COR-L47 (cell line): ENCODE measurements around the gene TMIE.
"Not testable (repeated sequence)": the region's sequence is repeated elsewhere in the genome, so short reads cannot be mapped to it uniquely, and the experiment has no call there.

Experiments used
- DNase-seq: peaks from one replicate; lab custom pipeline; 2025; lab: John Stamatoyannopoulos, UW

Gene TMIE

DNA sequence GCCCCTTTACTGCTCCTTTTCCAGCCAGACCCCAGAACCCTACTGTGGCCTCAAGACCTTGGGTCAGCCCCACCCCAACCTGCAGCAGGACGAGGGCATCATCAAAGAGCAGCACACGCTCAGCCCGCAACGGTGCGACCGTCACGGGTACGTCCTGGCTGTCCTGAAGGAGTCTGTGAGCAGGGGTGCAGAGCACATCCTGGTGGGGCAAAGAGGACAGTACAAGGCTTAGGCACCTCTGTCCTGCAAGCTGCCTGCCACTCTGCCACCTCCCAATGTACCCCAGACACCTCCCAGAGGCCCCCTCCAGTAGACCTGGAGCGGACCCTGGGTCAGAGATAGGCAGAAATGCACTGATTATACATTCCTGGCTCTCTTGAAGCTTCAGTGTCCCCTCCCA lies 15.7 kb upstream of the TMIE start:
- DNase-seq: no peak

DNA sequence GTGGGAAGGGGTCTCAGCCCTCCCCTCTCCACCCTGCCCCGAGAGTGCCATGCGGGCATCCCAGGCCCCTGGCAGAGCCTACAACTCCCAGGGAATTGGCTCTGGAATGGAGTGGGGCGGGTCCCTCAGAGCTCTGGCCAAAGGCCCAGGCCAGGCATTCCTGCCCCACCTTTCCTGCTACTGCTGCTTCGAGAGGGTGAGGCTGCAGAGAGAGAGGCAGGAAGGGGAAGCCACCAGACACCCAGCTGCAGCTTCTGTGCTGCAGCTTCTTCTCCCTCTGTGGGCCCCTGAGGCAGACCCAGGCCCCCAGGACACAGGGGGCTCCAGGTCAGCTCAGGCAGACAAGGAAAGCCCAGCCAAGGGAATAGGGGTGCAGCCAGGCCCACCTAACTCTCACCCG lies 10.4 kb upstream of the TMIE start:
- no peak for DNase-seq

DNA sequence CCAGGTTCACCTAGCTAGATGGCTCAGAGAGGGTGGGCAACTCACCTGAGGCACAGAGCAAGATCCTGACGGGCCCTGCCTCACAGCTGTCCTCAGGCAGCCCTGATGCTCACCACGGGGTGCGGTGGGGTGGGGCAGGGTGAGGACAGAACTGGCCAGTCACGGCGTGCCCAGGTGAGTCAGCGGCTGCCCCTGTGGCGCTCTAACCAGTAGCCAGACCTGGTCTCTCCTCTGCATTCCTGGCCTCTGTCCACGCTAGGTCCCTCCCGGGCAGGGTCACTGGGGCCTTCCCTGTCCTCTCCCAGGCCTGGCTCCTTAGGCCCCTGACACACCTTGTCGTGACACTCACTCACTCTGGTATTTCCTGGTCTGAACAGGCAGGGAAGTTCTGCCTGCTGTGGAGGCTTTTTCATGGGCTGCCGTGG lies 8.6 kb upstream of the TMIE start:
- DNase-seq: no peak

DNA sequence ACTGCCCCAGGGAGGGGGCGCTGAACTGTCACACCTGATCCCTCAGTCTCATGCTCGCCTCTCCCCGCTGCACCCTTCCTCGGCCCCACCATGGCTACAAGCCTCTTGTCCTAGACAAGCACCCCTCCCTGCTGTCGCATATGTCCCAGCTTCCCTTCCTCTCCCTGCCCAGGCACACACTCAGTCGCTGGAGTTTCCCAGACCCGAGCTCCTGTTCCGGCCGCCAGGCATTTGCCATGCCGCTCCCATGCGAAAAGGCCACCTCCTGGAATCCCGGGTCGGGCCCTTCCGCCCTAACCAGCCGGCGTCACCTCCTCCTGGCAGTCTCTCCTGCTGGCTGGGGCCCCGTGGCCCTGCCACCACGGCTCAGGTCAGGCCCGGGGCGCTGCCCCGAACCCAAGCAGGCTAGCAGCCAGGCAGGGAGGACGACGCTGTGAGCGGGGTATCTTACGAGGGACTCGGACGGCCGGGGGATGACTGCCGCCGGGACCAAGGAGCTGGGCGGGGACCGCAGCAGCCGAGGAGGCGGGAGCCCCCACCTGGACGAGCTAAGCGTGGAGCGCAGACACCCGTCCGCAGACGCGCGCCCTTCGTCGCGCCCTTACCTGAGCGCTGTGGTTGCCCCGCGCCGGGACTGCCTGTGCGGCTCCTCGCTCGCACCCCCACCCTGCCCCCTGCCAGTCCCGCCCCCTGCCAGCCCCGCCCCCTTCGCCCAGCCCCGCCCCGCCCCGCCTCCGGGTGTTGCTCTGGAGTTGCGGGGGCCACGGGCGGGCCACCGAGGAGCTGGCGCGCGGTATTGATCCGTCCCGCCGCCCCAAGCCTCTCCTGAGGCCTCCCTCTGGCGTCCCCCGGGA lies 7.9 kb upstream of the TMIE start, which contains the start of gene ALS2CL:
TSS of gene ALS2CL (minus strand) at position 642 of the 854 bp plus-strand sequence. CDS start 4,239 bp downstream, outside the sequence.
- DNase-seq: no peak

DNA sequence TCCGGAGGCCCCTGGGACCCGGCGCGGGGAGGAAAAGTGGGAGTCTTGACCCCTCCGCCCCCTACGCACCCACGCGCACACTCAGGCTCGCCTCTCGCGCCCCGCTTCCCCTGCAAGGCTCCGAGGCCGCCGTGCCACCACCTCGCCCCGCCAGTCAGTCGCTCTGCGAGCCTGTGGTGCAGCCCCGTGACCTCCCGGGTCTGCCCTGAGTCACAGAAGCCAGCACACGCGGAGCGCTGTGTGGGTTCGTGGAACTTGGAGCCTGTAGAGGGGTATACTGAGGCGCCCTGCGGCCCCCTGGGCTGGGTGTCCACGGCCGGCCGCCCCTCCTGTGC lies 7.3 kb upstream of the TMIE start:
- no peak for DNase-seq

DNA sequence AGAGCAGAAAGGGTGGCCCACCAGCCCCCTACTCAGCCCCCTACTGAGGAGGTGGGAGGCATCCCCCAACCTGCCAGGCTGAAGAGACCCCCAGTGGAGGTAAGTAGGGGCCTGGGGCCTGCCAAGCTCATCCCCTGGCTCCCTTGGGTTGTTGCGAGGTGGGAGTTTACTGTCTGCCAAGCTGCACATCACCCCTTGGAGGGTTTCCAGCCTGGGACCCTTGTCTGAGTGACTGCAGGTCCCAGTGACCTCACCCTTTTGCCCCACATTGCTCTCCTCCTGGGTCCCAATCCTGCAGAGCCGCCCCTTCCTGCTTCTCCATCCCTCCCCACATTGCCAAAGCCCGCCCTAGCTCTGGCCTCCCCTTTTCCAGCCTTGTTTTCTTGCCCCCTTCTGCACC lies 6.7 kb upstream of the TMIE start:
- no peak for DNase-seq

DNA sequence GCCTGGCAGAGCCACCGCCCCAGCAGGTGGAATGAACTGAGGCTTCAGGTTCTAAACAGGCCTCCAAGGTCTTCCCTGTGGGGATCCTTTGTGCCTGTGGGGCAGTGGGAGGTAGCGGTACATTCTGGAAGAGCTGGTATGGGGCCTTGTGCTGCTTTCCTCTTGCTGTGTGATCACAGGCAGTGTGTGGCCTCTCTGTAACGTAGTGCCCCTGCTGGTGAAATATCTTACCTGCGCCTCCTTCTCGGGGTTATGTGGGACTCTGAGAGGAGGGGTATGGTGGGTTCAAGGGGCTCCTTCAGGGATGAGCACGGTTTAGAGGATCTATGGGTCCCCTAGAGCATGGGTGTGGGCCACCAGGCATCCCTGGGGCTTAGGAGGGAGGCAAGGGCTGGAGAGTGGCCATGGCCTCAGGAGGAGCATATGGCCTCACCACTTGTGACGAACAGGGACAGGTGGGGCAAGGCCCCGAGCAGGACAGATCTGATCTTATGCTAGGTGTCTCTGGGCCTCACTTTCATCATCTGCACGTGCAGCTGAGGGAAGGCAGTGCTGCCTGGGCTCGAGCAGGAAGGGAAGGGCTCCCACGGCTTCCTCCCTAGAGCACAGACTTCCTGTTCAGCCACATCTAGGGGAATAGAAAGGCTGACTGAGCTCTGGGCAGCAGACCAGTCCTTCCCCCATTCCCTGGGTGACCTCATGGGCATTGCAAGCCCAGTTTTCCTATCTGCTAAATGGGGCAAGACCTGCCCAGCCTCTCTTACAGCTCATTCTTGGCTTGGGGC lies 5.8 kb upstream of the TMIE start:
- no peak for DNase-seq

DNA sequence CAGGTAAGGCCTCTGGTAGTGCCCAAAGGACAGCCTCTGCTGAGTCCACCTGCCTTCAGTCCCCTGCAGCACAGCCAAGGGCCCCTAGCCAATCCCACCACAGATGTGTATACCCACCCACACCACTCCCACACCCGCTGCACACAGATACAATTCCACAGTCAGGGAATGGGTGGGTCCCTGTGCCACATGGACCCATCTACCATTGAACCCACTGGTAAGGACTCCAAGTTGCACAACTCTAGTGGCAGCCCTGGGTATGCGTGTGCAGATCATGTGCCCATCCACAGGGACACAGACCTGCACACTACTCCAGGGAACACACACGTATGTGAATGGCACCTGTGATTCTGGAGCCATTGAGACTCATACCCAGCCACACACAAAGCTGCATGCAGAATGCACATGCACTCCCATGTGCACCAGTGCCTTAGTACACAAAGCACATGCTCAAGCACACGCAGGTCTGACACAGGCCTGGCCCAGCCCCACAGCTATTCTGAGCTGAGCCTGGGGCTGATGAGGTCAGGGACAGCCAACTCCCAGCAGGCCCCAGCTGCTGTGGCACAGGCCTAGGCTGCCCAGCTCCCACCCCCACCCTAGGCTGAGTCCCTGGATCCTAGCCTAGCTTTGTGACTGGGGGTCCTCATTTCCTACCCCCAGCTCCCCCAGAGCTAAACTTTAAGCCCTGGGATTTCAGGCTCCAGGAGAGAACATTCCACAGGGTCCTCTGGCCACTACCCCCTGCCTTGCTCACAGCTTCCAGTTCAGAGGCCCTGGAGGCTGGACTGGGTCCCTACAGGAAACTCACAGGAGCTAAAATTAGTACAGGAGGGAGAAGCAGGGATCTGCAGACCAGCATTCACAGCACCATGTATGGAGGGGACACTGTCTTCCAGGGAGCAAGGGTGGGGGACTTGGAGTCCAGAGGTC lies 5.0 kb upstream of the TMIE start:
- DNase-seq: no peak

DNA sequence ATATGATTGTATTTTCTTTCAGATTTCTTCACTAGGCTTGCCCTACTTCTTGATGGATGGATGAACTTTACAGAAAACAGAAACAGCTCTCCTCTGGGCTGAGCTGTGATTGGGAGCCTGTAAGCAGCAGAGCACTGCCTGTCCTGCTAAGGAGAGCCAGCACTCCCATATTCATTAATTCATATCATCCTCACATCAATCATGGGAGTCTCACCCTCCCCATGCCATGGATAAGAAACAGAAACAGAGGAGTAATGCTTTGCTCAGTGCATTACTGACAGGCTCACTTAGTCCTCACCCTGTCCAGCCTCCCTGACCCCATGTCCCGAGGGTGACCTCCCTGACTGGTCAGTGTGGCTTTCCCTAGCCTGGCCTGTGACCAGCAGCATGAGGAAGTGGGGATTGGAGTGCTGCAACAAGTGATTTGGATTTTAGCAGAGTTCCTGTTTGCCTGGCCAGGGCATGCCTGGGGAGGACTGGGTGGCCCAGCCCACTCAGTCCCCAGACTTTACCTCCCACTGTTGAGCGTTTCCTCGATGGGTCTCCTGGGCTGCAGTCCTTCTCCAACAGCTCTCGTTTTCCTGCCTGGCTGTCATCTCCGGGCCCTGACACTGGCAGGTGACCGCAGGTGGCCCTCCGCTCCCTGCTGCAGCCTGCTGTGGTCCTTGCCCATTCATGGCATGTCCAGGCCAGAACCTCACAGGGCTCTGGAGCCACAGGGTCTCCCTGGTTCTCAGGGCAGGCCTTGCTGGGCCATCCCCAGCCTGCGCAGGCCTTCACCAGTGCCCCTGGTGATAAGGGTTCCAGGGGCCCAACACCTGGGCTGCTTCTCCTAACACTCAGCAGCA lies 1.3 kb upstream of the TMIE start:
- DNase-seq: no peak

DNA sequence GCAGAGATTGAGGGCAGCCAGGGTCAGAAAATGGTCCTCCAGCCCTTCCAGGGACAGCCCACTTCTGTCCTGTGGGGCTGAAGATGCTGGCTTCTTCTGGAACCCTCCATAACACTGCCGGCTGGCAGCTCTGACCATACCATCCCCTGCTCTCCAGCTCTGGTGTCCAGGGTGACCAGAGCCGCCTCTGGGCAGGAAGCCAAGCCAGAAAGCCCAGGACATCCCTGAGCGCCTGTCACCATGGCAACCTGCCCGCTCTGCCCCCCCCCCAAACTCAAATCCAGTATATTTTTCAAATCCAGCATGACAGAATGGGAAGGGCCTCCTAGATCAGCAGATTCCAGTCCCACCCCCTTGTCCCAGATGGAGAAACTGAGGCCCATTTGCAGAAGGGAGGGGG lies 420 bp upstream of the TMIE start:
- DNase-seq: peak; percentile 74

DNA sequence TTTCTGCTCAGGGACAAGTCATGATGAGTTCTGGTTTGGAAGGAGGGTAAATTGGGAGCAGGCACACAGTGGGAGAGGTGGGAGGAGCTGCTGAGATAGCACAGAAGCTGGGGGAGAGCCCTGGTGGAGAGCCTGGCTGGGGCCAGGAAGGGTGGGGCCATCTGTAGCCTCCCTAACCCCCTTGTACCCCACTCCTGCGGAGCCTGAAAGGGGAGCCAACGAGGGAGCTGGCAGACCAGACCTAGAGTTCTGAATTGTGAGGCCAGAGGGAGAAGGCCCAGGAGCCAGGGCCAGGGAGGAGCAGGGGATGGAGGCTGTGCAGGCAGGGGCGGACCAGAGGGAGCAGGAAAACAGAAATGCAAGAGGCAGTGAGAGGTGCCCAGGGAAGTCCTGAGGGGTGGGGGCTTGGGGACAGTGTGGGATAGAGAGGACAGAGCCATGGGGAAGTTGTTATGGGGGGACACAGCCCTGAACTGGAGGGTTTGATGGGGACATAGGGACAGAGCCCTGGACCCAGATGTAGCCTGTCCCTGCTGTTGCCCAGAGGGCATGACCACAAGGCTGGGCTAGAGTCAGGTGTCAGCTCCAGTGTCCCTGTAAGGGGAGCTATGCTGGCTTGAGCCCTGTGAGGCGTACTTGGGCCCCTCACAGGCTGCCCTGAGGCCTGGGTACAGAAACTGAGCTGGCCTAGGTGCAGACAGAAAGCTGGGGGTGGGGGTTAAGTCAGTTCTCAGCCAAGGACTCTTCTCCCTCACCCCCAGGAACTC lies 1.2 kb downstream of the TMIE start:
- no peak for DNase-seq

DNA sequence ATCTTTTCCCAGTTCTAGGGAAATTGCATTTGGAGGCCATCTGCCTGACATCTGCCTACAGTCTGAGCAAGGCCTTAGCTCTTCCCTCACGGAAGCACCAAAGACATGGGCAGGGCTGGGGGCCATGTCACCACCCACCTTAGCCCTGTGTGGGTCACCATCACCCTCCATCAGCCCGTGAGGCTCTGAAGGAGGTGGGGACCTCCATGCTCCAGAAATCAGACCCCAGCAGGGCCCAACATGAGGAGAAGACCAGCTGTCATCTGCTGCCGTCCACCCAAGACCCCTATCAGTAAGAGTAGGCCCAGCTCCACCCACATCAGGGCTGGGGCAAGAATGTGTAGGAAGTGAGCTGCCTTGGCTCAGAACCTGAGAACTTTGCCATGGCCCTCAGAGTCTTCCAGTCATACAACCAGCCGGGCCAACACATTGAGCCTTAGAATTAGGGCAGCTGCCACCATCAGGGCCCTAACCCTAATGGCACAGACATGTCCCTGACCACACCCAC lies 1.9 kb downstream of the TMIE start:
- DNase-seq: no peak

DNA sequence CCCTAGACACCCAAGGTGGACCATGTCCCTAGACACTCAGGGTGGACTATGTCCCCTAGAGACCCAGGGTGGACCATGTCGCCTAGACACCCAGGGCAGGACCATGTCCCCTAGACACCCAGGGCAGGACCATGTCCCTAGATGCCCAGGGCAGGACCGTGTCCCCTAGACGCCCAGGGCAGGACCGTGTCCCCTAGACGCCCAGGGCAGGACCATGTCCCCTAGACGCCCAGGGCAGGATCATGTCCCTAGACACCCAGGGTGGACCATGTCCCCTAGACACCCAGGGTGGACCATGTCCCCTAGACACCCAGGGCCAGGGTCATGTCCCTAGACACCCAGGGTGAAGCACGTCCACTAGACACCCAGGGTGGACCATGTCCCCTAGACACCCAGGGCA lies 3.2 kb downstream of the TMIE start:
- not testable (repeated sequence) for DNase-seq

DNA sequence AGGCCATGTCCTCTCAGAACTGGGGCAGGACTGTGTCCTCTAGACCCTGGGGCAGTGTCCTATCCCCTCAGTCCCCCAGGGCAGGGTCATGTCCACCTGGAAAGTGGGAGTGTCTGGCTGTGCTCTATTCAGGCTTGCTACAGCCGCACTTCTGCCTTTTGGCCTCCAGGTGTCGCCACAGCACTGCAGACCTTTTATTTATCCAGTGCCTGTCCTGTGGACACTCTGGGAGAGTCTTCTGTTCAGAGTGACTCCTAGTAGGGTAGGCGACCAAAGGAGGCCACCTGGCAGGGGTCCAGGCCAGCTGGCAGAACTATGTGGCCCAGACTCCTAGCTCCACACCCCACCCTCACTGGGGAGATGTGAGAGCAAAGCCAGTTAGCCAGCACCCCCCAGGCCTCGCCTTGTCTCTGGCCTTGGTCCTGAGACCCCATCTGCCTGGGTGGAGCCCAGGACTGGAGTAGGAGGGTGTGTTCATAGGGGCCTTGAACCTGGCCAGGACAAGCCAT lies 3.9 kb downstream of the TMIE start:
- DNase-seq: peak; percentile 40

DNA sequence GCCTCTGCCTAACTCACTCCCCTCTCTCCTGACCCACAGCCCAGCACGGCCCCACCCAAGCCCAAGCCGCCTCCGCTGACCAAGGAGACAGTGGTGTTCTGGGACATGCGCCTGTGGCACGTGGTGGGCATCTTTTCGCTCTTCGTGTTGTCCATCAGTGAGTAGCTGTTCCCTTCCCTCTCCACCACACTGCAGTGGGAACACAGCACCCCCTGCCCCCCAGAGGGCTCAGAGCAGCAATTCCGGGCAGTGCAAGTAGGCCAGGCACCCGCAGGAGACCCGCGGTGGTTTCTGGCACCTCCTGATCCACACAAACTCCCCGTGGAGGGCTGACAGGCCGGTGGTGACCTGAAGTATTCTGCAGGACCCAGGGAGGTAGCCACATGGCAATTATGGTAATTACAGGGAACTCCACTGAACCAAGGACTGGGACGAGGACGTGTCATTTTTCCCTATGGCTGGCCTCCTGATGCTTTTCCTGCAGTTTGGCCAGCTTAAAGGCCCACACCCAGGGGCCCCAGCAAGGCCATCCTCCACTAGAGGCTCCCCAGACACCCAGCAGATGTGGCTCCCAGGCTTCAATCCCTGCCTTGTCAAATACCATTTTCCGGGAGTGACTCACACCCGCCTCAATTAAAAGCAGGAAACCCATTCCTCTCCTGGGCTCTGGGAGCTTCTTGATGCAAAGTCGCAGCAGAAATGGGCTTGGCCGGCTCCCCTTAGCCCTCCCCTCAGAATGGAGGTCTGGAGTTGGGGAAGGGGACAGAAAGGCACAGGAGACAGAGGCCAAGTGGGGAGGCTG lies 4.8 kb downstream of the TMIE start:
- peak; percentile 5 for DNase-seq

DNA sequence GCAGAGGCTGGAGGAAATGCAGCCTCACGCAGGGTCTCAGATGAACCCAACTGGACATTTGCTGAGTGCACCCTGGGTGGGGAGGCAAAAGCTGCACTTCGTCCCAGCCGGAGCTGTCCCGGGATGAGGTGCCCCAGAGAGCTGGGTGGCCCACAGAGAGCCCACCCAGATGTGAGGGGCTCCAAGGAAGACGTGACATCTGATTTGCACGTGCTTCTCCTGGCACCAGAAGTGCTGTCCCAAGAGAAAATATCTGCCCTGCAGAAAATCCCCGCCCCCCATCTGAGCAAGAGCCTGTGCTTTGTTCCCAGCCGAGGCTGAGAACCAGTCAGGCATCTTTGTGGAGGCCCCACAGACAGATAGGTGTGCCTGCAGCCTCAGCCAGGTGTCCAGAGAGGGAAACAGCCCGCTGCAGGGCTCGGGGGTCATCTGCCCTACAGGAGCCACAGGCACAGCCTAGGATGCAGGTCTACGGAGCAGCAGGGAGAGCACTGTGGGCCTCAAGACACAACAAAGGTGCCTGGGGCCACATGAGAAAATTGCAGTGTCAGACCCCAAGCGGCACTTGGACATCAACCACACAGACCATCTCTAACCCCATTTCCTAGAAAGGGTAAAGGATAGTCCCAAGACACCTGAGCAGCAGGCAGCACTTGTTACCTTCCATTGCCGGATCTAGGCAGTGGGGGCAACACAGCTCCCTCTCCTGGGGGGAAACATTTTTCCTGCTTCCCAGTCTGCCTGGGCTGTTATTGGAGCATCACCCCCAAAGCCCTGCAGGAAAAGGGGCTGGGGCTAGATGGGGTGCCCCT lies 5.8 kb downstream of the TMIE start:
- DNase-seq: no peak

DNA sequence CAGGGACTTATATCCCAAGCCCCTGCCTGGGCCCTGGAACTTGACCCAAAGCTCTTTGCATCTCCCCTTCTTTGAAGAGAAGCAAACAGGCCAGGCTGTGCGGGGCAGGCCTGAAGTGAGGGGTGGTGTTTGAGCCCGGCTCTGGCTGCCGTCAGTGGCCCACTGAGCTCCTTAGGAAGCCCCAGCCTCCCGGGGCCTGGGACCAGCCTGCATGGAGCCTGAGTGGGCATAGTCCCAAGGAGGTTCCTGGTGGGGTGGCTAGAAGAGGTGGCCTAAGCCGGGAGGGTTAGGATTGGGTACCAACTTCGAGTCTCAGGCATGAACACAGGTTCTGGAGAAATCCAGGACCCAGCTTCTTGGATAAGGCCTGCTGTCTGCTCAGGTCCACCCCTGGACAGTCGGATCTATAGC lies 6.4 kb downstream of the TMIE start:
- DNase-seq: no peak

DNA sequence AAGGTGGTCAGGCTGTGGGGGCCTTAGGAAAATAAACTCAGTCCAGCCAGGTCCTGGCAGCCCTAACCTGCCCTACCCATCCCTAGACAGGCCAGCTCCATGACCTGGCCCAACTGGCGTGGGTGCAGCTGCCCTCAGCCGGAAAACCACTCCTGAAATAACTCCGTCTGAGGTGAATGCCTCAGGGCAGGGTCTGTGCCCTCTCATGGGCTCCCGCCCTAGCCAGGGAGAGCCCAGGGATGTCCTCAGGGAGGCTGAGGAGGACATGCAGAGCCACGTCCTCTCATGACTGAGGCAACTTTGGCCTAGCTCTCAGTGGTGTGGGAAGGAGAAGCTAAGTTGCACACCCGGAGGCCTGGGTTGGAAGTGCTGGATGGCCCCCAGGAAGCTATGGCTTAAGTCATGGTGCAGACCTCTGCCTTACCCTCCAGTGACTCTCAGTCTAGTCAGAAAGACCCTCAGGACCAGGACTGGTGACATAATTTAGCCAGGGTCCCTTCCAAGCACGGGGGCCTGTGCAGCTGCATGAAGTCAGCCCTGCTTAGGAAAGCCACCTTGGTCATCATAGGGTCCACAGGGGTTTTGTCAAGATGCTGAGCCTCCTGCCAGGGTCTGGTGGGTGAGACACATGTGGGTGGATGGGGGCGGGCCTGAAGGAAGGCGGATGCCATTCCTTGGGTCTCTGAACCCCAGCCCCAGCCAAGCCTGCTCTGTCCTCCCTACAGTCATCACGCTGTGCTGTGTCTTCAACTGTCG lies 7.4 kb downstream of the TMIE start:
- no peak for DNase-seq
